HEK293T (cell line): ENCODE results near the gene SLC25A31.

Source experiments
- CTCF ChIA-PET: fragments of 350-600 bp; formaldehyde crosslinking; extraction: SDS; loops from one replicate; lab custom pipeline; 2021; ENCODE audit warnings: antibody characterized with exemption, inconsistent platforms; lab: Yijun Ruan, JAX
- POLR2A ChIA-PET: fragments of 350-600 bp; formaldehyde crosslinking; extraction: SDS; loops from one replicate; lab custom pipeline; 2020; ENCODE audit warnings: antibody characterized with exemption, inconsistent platforms; lab: Yijun Ruan, JAX
- DNase-seq: peaks from one replicate; pipeline ENCODE4 v3.0.0; 2012; ENCODE audit warnings: mixed read lengths; ENCODE audit errors: extremely low spot score
- ARNT ChIP-seq: fragments of 450-650 bp; IDR thresholded peaks from 2 replicates; pipeline ENCODE4 v1.6.1; 2017; ENCODE audit warnings: mild to moderate bottlenecking
- BHLHE40 ChIP-seq: fragments of 450-650 bp; IDR thresholded peaks from 2 replicates; pipeline ENCODE4 v1.6.1; 2016; ENCODE audit warnings: mild to moderate bottlenecking, moderate library complexity, borderline replicate concordance
- CTBP1 ChIP-seq: fragments of 450-650 bp; IDR thresholded peaks from 2 replicates; pipeline ENCODE4 v1.6.1; 2016; ENCODE audit warnings: borderline replicate concordance
- ELF4 ChIP-seq: fragments of 450-650 bp; IDR thresholded peaks from 2 replicates; pipeline ENCODE4 v1.6.1; 2017; ENCODE audit warnings: antibody characterized with exemption
- FOXA1 ChIP-seq: fragments of 450-650 bp; IDR thresholded peaks from 2 replicates; pipeline ENCODE4 v1.6.1; 2016; ENCODE audit warnings: mild to moderate bottlenecking
- FOXK2 ChIP-seq: fragments of 450-650 bp; IDR thresholded peaks from 2 replicates; pipeline ENCODE4 v1.6.1; 2016; ENCODE audit warnings: mild to moderate bottlenecking
- FOXM1 ChIP-seq: fragments of 450-650 bp; IDR thresholded peaks from 2 replicates; pipeline ENCODE4 v1.6.1; 2017; ENCODE audit warnings: mild to moderate bottlenecking, borderline replicate concordance
- HDGF ChIP-seq: fragments of 450-650 bp; IDR thresholded peaks from 2 replicates; pipeline ENCODE4 v1.6.1; 2017; ENCODE audit warnings: antibody characterized with exemption, borderline replicate concordance
- L3MBTL2 ChIP-seq: fragments of 450-650 bp; conservative IDR thresholded peaks from 2 replicates; pipeline ENCODE4 v1.6.1; 2016; ENCODE audit warnings: mild to moderate bottlenecking
- LEF1 ChIP-seq: fragments of 450-650 bp; IDR thresholded peaks from 2 replicates; pipeline ENCODE4 v1.6.1; 2017; ENCODE audit warnings: mild to moderate bottlenecking, borderline replicate concordance
- NFRKB ChIP-seq: fragments of 450-650 bp; IDR thresholded peaks from 2 replicates; pipeline ENCODE4 v1.6.1; 2016; ENCODE audit warnings: mild to moderate bottlenecking, moderate library complexity
- PKNOX1 ChIP-seq: fragments of 450-650 bp; IDR thresholded peaks from 2 replicates; pipeline ENCODE4 v1.6.1; 2016
- SP1 ChIP-seq: fragments of 450-650 bp; IDR thresholded peaks from 2 replicates; pipeline ENCODE4 v1.6.1; 2017
- SUZ12 ChIP-seq: fragments of 450-650 bp; IDR thresholded peaks from 2 replicates; pipeline ENCODE4 v1.6.1; 2016; ENCODE audit warnings: mild to moderate bottlenecking
- TARDBP ChIP-seq: fragments of 450-650 bp; IDR thresholded peaks from 2 replicates; pipeline ENCODE4 v1.6.1; 2016
- ZNF384 ChIP-seq: fragments of 450-650 bp; IDR thresholded peaks from 2 replicates; pipeline ENCODE4 v1.6.1; 2016

Gene SLC25A31

DNA sequence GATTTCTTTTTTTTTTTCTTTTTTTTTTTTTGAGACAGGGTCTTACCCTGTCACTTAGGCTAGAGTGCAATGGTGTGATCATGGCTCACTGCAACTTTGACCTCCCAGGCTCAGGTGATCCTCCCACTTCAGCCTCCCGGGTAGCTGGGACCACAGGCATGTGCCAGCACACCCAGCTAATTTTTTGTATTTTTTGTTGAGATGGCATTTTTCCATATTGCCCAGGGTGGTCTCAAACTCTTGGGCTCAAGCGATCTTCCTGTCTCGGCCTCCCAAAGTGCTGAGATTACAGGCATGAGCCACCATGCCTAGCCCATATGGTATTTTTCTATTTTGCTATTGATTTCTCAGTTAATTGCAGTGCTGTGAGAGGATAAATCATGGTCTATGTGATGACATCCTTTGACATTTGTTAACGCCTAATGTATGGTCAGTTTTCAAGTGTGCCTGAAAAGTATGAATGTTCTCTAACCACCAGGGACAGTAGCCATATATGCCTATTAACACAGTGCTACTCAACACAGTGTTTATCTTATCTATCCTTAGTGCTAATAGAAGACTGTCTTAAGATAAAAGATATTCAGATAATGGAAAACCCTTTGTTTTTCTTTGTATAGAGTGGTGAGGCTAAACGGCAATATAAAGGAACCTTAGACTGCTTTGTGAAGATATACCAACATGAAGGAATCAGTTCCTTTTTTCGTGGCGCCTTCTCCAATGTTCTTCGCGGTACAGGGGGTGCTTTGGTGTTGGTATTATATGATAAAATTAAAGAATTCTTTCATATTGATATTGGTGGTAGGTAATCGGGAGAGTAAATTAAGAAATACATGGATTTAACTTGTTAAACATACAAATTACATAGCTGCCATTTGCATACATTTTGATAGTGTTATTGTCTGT lies 42.8 kb downstream of the SLC25A31 start:
- CTCF ChIA-PET: no interaction called here
- POLR2A ChIA-PET: no interaction called here
- no peak for DNase-seq
- no peak for TF ChIP-seq ELF4
- no peak for TF ChIP-seq NFRKB
- no peak for TF ChIP-seq HDGF
- TF ChIP-seq PKNOX1: peak; percentile 57

- no peak for DNase-seq
- POLR2A ChIA-PET: no interaction called here
- TF ChIP-seq L3MBTL2: no peak
- no peak for TF ChIP-seq ARNT
- no peak for TF ChIP-seq ZNF384
- no peak for TF ChIP-seq CTBP1
- TF ChIP-seq SUZ12: no peak
- TF ChIP-seq FOXA1: no peak
- no peak for TF ChIP-seq LEF1
- TF ChIP-seq SP1: no peak
- no peak for TF ChIP-seq FOXM1
- no peak for TF ChIP-seq HDGF
- no peak for TF ChIP-seq ELF4
- TF ChIP-seq FOXK2: no peak
- no peak for TF ChIP-seq PKNOX1
- no peak for TF ChIP-seq BHLHE40
- no peak for TF ChIP-seq NFRKB
- CTCF ChIA-PET: no interaction called here
Measured at GRCh38 chr4:127775843-127776242, 45.6 kb downstream of the SLC25A31 start.

DNA sequence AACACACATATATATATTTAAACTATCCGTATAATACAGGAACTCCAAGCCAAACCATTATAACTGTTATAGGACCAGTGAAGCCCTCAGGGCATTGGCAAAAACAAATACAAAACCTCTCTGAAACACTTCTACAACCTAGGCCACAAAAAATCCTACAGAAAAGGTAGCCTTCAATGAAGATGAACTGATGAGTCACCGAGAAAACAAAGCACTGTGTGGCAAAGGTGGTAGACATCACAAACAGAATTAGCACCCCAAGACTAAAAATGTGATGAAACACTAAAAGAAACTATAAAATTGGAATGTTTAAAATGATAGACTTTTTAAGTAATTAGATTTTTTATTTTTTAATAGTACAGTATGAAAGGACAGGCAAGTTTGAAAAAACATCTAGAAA lies 46.4 kb downstream of the SLC25A31 start:
- TF ChIP-seq PKNOX1: no peak
- no peak for TF ChIP-seq HDGF
- no peak for TF ChIP-seq L3MBTL2
- TF ChIP-seq FOXM1: no peak
- TF ChIP-seq NFRKB: no peak
- no peak for TF ChIP-seq ARNT
- TF ChIP-seq LEF1: no peak
- no peak for TF ChIP-seq ZNF384
- TF ChIP-seq CTBP1: no peak
- no peak for TF ChIP-seq SUZ12
- TF ChIP-seq FOXK2: no peak
- no peak for TF ChIP-seq SP1
- no peak for TF ChIP-seq TARDBP
- TF ChIP-seq BHLHE40: no peak
- no peak for TF ChIP-seq FOXA1
- TF ChIP-seq ELF4: no peak
- no peak for DNase-seq
- CTCF ChIA-PET: no interaction called here
- POLR2A ChIA-PET: no interaction called here

GRCh38 chr4:127777487-127777886 lies 47.3 kb downstream of the SLC25A31 start:
- ChIA-PET CTCF (no interaction called here), POLR2A (no interaction called here)
- DNase-seq: no peak
- no peak for TF ChIP-seq SUZ12
- TF ChIP-seq L3MBTL2: no peak

GRCh38 chr4:127778102-127778501 lies 47.9 kb downstream of the SLC25A31 start:
- POLR2A ChIA-PET: no interaction called here
- TF ChIP-seq CTBP1 (no peak), PKNOX1 (peak; percentile 68)
- CTCF ChIA-PET: interaction anchor here (1.0 kb wide), 1 partner anchor 11 kb away, joined by 3 read pairs; no protein-coding TSS in a partner anchor
- DNase-seq: no peak

DNA sequence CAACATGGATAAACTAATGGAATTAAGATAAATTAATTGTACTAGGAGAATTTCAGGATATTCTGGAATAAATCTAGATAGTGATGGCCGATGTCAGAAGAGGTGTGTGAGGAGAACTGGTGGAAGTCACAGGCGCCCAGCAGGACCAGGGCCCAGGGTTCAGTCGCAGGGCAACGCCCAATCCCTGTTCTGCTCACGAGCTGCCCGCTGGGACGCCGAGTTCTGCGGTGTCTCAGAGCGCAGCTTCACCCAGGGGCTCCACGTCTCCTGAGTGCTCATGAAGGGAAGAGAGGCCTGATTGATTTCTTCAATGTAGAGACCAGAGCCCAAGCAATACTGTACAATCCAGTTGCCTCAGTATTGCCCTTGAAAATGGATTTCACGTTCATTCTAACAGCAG lies 50.4 kb downstream of the SLC25A31 start:
- ChIA-PET CTCF (no interaction called here), POLR2A (no interaction called here)
- DNase-seq: no peak
- no peak for TF ChIP-seq SUZ12
- no peak for TF ChIP-seq CTBP1
